H9 (cell line): ENCODE results near the gene RHBDD3. TPM values are rescaled to one million over a fixed set of nuclear protein-coding genes. Genes with fewer than 3 reads are reported as not detected.

Experiments used
- DNase-seq: peaks from one replicate; pipeline ENCODE4 v3.0.0-alpha.2; 2017
- H2AFZ ChIP-seq: one replicate; pipeline ENCODE4 v1.6.1; 2013; ENCODE audit warnings: mild to moderate bottlenecking, low read length, control low read depth, moderate library complexity
- H2AK5ac ChIP-seq: 2 replicates; pipeline ENCODE4 v1.6.1; 2013; ENCODE audit warnings: low read length, control low read depth, mixed read lengths; ENCODE audit not compliant: insufficient read length
- H2BK120ac ChIP-seq: one replicate; pipeline ENCODE4 v1.6.1; 2013; ENCODE audit warnings: low read depth, mild to moderate bottlenecking, low read length, control low read depth, inconsistent platforms; ENCODE audit not compliant: poor library complexity, severe bottlenecking
- H2BK12ac ChIP-seq: 2 replicates; pipeline ENCODE4 v1.6.1; 2013; ENCODE audit warnings: low read length, control low read depth, mixed read lengths, low read depth; ENCODE audit not compliant: insufficient read length
- H2BK15ac ChIP-seq: 2 replicates; pipeline ENCODE4 v1.6.1; 2013; ENCODE audit warnings: low read depth, low read length, control low read depth
- H2BK20ac ChIP-seq: one replicate; pipeline ENCODE4 v1.6.1; 2013; ENCODE audit warnings: low read depth, mild to moderate bottlenecking, low read length, control low read depth, inconsistent platforms; ENCODE audit not compliant: poor library complexity, severe bottlenecking
- H2BK5ac ChIP-seq: 2 replicates; pipeline ENCODE4 v1.6.1; 2013; ENCODE audit warnings: low read length, control low read depth, mixed read lengths; ENCODE audit not compliant: insufficient read length
- H3K14ac ChIP-seq: 2 replicates; pipeline ENCODE4 v1.6.1; 2013; ENCODE audit warnings: low read length, control low read depth; ENCODE audit not compliant: insufficient read depth
- H3K18ac ChIP-seq: 2 replicates; pipeline ENCODE4 v1.6.1; 2013; ENCODE audit warnings: low read depth, mild to moderate bottlenecking, mixed read lengths, low read length, control low read depth; ENCODE audit not compliant: insufficient read length
- H3K23ac ChIP-seq: 2 replicates; pipeline ENCODE4 v1.6.1; 2013; ENCODE audit warnings: low read length, control low read depth, mixed read lengths, low read depth; ENCODE audit not compliant: insufficient read length
- H3K23me2 ChIP-seq: 2 replicates; pipeline ENCODE4 v1.6.1; 2013; ENCODE audit warnings: low read depth, mild to moderate bottlenecking, mixed read lengths, low read length, control low read depth; ENCODE audit not compliant: insufficient read length, poor library complexity, severe bottlenecking
- H3K27ac ChIP-seq: 2 replicates; pipeline ENCODE4 v1.5.1; 2013; ENCODE audit warnings: low read length, control low read depth, mixed read lengths, low read depth; ENCODE audit not compliant: insufficient read length
- H3K27me3 ChIP-seq: 2 replicates; pipeline ENCODE4 v1.6.1; 2013; ENCODE audit warnings: low read length, control low read depth, inconsistent platforms; ENCODE audit not compliant: insufficient read depth
- H3K4ac ChIP-seq: 2 replicates; pipeline ENCODE4 v1.6.1; 2013; ENCODE audit warnings: low read depth, mild to moderate bottlenecking, control low read depth, inconsistent platforms, low read length, moderate library complexity
- H3K4me1 ChIP-seq: 2 replicates; pipeline ENCODE4 v1.6.1; 2013; ENCODE audit warnings: low read length, control low read depth, inconsistent platforms; ENCODE audit not compliant: insufficient read depth
- H3K4me2 ChIP-seq: 2 replicates; pipeline ENCODE4 v1.6.1; 2013; ENCODE audit warnings: low read length, control low read depth, mixed read lengths; ENCODE audit not compliant: insufficient read length, insufficient read depth
- H3K56ac ChIP-seq: 2 replicates; pipeline ENCODE4 v1.6.1; 2013; ENCODE audit warnings: low read depth, mild to moderate bottlenecking, mixed read lengths, low read length, control low read depth; ENCODE audit not compliant: insufficient read length
- H3K79me1 ChIP-seq: 2 replicates; pipeline ENCODE4 v1.6.1; 2013; ENCODE audit warnings: low read depth, mild to moderate bottlenecking, moderate library complexity, low read length, control low read depth, inconsistent platforms; ENCODE audit not compliant: insufficient read depth, poor library complexity, severe bottlenecking
- H3K79me2 ChIP-seq: 2 replicates; pipeline ENCODE4 v1.6.1; 2013; ENCODE audit warnings: low read length, control low read depth, inconsistent platforms; ENCODE audit not compliant: insufficient read depth
- H3K9ac ChIP-seq: 2 replicates; pipeline ENCODE4 v1.6.1; 2013; ENCODE audit warnings: low read length, control low read depth, mixed read lengths; ENCODE audit not compliant: insufficient read length; ENCODE audit errors: extremely low read depth
- H3K9me3 ChIP-seq: one replicate; pipeline ENCODE4 v1.6.1; 2013; ENCODE audit warnings: low read depth, low read length, inconsistent platforms; ENCODE audit not compliant: control insufficient read depth
- H3T11ph ChIP-seq: one replicate; pipeline ENCODE4 v1.6.1; 2013; ENCODE audit warnings: mild to moderate bottlenecking, low read length, control low read depth, inconsistent platforms
- H4K20me1 ChIP-seq: one replicate; pipeline ENCODE4 v1.6.1; 2013; ENCODE audit not compliant: control insufficient read depth, insufficient read length, insufficient read depth
- H4K5ac ChIP-seq: 2 replicates; pipeline ENCODE4 v1.6.1; 2013; ENCODE audit warnings: low read depth, mild to moderate bottlenecking, mixed read lengths, low read length, control low read depth; ENCODE audit not compliant: insufficient read length
- H4K8ac ChIP-seq: replicated peaks from 2 replicates; pipeline ENCODE4 v1.6.1; 2013; ENCODE audit warnings: low read length, control low read depth, mixed read lengths, low read depth; ENCODE audit not compliant: insufficient read length
- H4K91ac ChIP-seq: 2 replicates; pipeline ENCODE4 v1.6.1; 2013; ENCODE audit warnings: low read depth, mild to moderate bottlenecking, moderate library complexity, mixed read lengths, low read length, control low read depth; ENCODE audit not compliant: insufficient read length
- H3K27ac Mint-ChIP-seq, 3 experiments: 2 replicates in 2 of 3; 3 replicates in 1 of 3; pipeline ENCODE4 v1.8.0; 2020 to 2021; ENCODE audit warnings: mixed read lengths in 3 of 3, mild to moderate bottlenecking in 1 of 3, moderate library complexity in 1 of 3
- H3K27me3 Mint-ChIP-seq: 2 replicates; pipeline ENCODE4 v1.8.0; 2021; ENCODE audit warnings: low read depth, mild to moderate bottlenecking, moderate library complexity, mixed read lengths
- H3K36me3 Mint-ChIP-seq, 3 experiments: 2 replicates in 2 of 3; 3 replicates in 1 of 3; pipeline ENCODE4 v1.8.0; 2020 to 2021; ENCODE audit warnings: low read depth in 3 of 3, mixed read lengths in 3 of 3; ENCODE audit not compliant: insufficient read depth in 1 of 3
- H3K4me1 Mint-ChIP-seq, 2 experiments: 2 replicates each; pipeline ENCODE4 v1.8.0; 2020; ENCODE audit warnings: mixed read lengths in 2 of 2
- H3K4me3 Mint-ChIP-seq, 2 experiments: 2 replicates in 1 of 2; 3 replicates in 1 of 2; pipeline ENCODE4 v1.8.0; 2020 to 2021; ENCODE audit warnings: mild to moderate bottlenecking in 2 of 2, mixed read lengths in 2 of 2, moderate library complexity in 1 of 2
- H3K9me3 Mint-ChIP-seq, 2 experiments: 2 replicates in 1 of 2; 3 replicates in 1 of 2; pipeline ENCODE4 v1.8.0; 2020; ENCODE audit warnings: mild to moderate bottlenecking in 2 of 2, mixed read lengths in 2 of 2, moderate library complexity in 1 of 2
- WGBS: extraction: QIAGEN DNeasy Blood & Tissue Kit; methylation state at CpG from one replicate; pipeline ENCODE4 v1.1.7; 2013; ENCODE audit warnings: missing lambda C conversion rate, low lambda C conversion rate, mixed read lengths; ENCODE audit not compliant: insufficient read length; ENCODE audit errors: extremely low coverage; 5-methylcytosine and 5-hydroxymethylcytosine counted together
- total RNA-seq: library from RNA; stranded (reverse); gene quantifications from 2 replicates; pipeline ENCODE4 v1.2.1, GENCODE V29; 2021
- TF ChIP-seq, protein P1 (sequence below): fragments of 200-600 bp; sonication (generic); conservative IDR thresholded peaks from 3 replicates; pipeline ENCODE4 v1.8.0; 2021; ENCODE audit warnings: antibody characterized with exemption, mild to moderate bottlenecking

Gene RHBDD3
- total RNA-seq, 1 experiment from 2014 or later: 99.7 TPM

DNA sequence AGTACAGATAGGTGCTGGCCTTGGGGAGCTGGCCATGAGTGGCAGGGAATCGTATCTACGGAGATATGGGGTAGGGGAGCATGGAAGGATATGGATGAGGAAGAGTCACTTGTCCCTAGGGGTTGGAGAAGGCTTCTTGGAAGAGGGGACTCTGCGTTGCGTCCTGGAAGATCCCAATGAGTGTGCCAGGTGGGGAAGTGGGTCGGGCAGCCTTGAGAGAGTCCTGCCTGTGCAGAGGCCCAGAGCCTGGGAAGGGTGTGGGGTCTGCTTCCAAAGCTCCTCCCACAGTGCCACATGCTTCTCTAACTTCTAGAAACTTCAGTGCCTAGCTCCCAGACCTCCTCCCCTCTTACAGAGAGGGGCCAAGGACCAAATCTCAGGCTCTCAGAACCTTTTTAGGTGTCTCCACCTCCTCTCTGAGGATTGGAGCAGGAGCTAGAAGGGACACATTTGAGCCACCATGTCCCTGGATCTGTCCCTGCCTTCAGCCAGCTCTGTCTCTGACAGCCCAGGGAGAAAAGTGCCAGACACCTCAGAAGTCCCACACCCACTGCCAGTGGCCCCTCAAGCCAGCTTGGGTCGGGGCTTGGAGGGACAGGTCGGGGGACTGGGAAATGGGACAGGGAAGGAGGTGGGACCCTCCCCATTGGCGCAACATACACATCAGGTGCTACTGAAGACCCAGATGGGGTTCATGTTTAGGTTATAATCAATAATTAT is 11.0 kb downstream of the RHBDD3 start:
- H3K9me3 Mint-ChIP-seq: no peaks in the 10 kb centered on the region
- TF ChIP-seq, protein P1, sequence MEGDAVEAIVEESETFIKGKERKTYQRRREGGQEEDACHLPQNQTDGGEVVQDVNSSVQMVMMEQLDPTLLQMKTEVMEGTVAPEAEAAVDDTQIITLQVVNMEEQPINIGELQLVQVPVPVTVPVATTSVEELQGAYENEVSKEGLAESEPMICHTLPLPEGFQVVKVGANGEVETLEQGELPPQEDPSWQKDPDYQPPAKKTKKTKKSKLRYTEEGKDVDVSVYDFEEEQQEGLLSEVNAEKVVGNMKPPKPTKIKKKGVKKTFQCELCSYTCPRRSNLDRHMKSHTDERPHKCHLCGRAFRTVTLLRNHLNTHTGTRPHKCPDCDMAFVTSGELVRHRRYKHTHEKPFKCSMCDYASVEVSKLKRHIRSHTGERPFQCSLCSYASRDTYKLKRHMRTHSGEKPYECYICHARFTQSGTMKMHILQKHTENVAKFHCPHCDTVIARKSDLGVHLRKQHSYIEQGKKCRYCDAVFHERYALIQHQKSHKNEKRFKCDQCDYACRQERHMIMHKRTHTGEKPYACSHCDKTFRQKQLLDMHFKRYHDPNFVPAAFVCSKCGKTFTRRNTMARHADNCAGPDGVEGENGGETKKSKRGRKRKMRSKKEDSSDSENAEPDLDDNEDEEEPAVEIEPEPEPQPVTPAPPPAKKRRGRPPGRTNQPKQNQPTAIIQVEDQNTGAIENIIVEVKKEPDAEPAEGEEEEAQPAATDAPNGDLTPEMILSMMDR: no peak
- H3K36me3 Mint-ChIP-seq: peaks cover 0 to 8% (median 0%) of the 10 kb centered on the region in 3 experiments; a peak in 4 of 7 replicates
- Histone ChIP-seq H2BK20ac (no peak overlapping the region), H3K18ac (no peak overlapping the region), H4K91ac (no peak overlapping the region), H3T11ph (no peak overlapping the region), H4K8ac (no peak overlapping the region), H2BK15ac (no peak overlapping the region), H4K5ac (no peak overlapping the region), H3K9me3 (no peaks in the 10 kb centered on the region), H3K4me1 (no peaks in the 10 kb centered on the region), H3K79me2 (no peaks in the 10 kb centered on the region), H3K14ac (no peak overlapping the region), H2BK5ac (no peak overlapping the region), H3K27ac (no peak overlapping the region), H3K23ac (no peak overlapping the region), H2AK5ac (no peak overlapping the region), H3K23me2 (no peaks in the 10 kb centered on the region), H3K79me1 (no peaks in the 10 kb centered on the region), H4K20me1 (no peaks in the 10 kb centered on the region), H2BK12ac (no peak overlapping the region), H3K56ac (no peak overlapping the region), H3K4me2 (no peak overlapping the region), H2AFZ (no peak overlapping the region), H2BK120ac (no peak overlapping the region), H3K27me3 (no peaks in the 10 kb centered on the region), H3K4ac (no peak overlapping the region), H3K9ac (no peak overlapping the region)
- no peak overlapping the region for H3K27ac Mint-ChIP-seq
- peaks cover 0 to 7% of the 10 kb centered on the region in 2 experiments; a peak in 2 of 4 replicates for H3K4me1 Mint-ChIP-seq
- DNase-seq: no peak
- H3K27me3 Mint-ChIP-seq: peaks cover 7% of the 10 kb centered on the region
- H3K4me3 Mint-ChIP-seq: no peak overlapping the region
- no CpG with 5 or more reads among the region's 8 CpGs for WGBS
